ENCODE results near the gene ACAT2. TPM values are rescaled to one million over a fixed set of nuclear protein-coding genes. Genes with fewer than 3 reads are reported as not detected.

The ACAT2 gene
- total RNA-seq (2022; extraction: Qiagen RNA extraction; ENCODE audit: low read depth), result 25.5 to 31.1 TPM (median 29.7 TPM) in 5 replicates

DNA sequence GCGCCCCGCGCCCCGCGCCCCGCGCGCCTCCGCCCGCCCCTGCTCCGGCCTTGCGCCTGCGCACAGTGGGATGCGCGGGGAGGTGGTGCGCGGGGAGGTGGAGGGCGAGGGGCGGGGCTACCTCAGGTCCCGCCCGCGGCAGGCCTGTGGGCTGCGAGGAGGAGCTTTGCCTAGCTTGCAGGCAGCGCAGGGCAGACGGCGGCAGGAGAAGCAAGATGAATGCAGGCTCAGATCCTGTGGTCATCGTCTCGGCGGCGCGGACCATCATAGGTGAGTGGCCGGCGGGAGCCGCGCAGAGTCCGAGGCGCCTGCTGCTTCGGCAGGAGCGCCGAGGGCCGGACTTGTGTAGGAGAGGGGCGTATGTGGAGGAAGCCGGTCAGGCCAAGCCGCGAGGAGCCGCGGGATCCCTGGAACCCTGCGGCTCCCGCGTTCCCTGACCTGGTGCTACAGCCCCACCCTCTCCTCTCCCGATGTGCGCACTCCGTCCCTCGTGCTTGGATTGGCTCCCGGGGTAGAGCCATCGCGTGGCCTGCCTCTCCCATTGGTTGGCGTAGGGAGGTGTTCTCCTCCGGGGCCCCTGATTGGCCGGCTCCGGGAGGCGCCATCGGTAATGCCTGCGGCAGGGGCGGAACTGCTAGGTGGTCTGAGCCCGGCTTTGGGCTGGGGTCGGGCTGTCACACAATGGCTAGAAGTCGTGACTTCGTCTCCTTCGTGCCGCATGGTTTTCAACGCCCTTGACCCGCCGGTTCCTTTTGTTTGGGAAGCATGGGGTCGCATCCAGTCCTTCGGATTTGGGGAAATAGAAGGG, at the start of gene ACAT2:
TSS of gene ACAT2 (plus strand) at position 173 of the 808 bp plus-strand sequence. CDS start at position 216, 43 bp downstream.

DNA sequence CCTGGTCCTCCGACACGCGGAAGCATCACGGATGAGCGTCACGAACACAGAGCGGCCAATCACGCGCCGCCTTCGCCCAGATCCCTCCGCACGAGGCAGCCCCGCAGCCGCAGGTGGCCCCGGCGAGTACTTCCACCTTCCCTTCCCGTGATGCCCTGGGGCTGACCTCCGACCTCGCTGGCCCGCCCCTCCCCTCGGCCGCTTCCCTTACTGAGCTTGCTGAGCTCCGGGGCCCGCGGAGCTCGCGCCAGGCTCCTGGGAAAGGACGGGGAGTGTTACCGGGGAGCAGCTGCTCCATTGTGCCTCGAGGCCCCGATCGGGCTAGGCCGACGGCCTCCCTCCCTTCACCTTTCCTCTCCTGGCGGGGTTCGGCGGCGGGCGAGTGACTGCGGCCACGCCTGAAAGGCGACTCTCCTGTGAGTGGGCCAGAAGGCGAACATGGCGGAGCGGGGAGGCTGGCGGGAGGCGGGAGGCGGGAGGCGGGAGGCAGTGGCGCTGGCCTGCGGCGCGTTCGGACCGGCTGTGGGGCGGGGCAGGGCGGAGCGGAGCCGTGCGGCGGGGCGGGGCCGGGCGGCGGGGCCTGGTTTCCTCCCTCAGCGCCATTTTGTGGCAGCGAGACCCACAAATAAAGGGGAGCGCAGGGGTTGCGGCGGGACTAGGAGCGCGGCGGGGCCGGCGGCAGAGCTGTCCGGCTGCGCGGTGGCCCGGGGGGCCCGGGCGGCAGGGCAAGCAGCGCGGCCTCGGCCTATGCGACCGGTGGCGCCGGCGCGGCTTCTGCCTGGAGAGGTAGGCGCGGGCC, 34.7 kb upstream of the ACAT2 start, which contains the start of gene WTAP:
TSS of gene WTAP (plus strand) at position 589 of the 799 bp plus-strand sequence. CDS start 8,760 bp downstream, outside the sequence.

DNA sequence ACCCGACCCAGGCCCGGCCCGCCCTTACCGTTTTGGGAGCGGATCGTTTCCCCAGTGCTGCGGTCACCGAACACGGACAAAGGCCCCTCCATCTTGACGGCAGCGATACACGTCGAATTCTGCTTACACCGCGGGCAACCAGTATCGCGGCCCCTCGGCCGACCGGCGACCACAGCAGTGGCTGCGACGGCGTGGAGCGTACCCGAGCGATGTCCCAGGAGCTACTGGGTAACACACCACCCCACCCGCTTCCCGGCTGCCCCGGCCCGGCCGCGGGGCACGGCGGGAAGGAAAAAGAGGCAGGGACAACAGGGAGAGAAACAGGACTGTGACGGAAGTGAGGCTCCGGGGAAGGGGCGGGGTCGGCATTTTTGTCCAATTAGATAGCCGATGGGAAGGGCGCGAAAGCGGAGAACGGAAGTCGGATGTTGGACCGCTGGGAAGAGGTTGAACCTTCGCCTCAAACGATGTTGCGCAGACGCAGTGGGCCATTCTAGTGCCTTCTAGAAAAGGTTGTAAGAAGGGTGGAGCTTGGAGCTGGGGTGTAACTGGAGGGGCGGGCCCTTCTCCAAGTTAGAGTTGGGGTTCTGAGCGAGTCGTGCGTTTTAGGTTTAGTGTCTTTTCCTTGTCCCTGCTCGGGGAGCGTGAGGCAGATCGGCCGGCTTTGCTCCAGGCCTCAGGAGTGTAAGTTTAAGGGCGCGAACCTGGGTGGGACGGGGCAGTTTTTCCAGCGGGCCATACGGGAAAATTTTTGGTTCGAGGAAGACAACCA, 27.7 kb downstream of the ACAT2 start, which contains the start of gene TCP1:
TSS of gene TCP1 (minus strand) at position 226 of the 772 bp plus-strand sequence. CDS start at position 92, 134 bp downstream.

DNA sequence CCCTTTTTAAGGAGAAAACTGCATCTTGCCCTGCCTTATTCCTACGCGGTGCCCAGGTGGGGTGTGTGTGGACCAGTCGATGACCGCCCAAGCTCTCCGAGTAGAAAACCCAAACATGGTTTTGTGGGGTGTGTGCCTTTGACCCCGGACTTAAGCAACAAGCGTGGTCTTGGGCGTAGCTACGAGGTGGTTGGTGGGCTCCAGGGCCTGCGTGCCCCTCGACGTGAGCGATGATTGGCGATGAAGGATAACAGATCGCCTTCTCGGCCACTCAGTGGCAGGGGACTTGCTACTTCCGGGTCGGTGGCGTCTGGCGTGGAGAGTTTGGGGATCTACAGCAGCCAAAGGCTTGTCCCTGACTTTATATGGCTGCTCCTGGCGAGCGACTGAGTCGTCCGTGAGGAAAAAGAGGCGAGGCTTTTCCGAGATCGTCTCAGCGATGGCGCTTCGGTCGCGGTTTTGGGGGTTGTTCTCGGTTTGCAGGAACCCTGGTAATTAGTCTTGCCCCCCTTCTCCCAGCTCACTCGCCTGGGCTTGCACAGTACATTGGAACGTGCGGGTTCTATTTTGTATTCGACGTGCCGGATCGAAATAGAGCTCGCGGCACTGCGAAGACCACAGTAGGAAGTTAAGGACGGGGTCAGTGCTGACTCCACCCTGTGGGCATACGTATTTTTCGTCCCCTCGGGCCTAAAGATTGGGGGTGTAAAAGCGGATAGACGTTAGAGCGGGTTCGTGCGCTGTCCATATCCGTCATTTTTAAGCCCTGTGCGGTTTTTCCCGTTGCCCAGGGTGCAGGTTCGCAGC, 28.5 kb downstream of the ACAT2 start, which contains the start of gene MRPL18:
TSS of gene MRPL18 (plus strand) at position 319 of the 807 bp plus-strand sequence. CDS start at position 440, 121 bp downstream.

DNA sequence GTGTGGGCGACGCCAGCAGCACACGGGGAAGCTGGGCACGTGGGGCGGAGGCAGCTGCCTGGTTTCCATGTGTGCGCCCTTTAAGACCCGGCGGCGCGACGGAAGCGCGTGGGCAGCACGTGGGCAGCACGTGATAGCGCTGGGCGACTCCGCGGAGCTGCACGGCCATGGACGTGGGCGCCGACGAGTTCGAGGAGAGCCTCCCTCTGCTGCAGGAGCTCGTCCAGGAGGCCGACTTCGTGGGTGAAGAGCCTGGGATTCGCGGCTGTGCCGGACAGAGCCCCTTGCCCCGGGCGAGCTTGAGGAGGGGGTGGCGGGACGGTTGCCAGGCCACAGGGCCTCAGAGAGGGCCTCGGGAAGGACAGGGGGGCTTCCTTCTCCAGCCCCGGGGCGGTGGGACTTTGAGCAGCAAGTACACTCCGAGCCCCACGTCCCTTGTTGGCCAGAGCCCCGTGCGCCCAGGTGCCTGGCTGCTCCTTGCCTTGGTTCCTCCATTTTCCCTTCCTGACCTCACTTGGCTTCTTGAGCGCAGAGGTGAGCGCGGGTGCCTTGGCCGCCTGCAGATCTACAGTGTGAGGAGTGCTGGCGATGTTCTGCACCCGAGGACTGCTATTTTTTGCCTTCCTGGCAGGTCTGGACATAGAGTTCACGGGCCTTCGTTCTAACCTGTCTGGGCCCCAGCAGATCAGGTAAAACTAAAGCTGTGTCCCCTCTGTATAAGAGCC, 38.5 kb downstream of the ACAT2 start, which contains the start of gene PNLDC1:
TSS of gene PNLDC1 (plus strand) at position 136 of the 725 bp plus-strand sequence. CDS start at position 168, 32 bp downstream.

Other genes with a start within 250 kb of the ACAT2 start
- 167 to 225 TPM (median 201 TPM) in 5 replicates for gene SOD2, start 68.8 kb upstream of the ACAT2 start, total RNA-seq (2022; extraction: Qiagen RNA extraction; ENCODE audit: low read depth)
- gene WTAP, start 34.5 kb upstream of the ACAT2 start, total RNA-seq (2022; extraction: Qiagen RNA extraction; ENCODE audit: low read depth), result 67.7 to 79.1 TPM (median 74.4 TPM) in 5 replicates
- gene TCP1, start 27.6 kb downstream of the ACAT2 start, total RNA-seq (2022; extraction: Qiagen RNA extraction; ENCODE audit: low read depth), result 196 to 256 TPM (median 236 TPM) in 5 replicates
- gene MRPL18, start 28.4 kb downstream of the ACAT2 start, total RNA-seq (2022; extraction: Qiagen RNA extraction; ENCODE audit: low read depth), result 69.9 to 103 TPM (median 95.6 TPM) in 5 replicates
- gene PNLDC1, start 38.2 kb downstream of the ACAT2 start, total RNA-seq (2022; extraction: Qiagen RNA extraction; ENCODE audit: low read depth), result 0.12 to 0.17 TPM in 2 of 5 replicates, not detected in the others
- gene MAS1, start 128.9 kb downstream of the ACAT2 start, total RNA-seq (2022; extraction: Qiagen RNA extraction; ENCODE audit: low read depth), result not detected in 5 replicates
- gene IGF2R, start 207.0 kb downstream of the ACAT2 start, total RNA-seq (2022; extraction: Qiagen RNA extraction; ENCODE audit: low read depth), result 29.2 to 35.9 TPM (median 34.1 TPM) in 5 replicates